H1 (cell line): Measurements from ENCODE around the gene TIA1. TPM values are rescaled to one million over a fixed set of nuclear protein-coding genes. Genes with fewer than 3 reads are reported as not detected.
A peak's percentile ranks its signal among the peaks of the same experiment; 100 is the strongest.

ENCODE experiments used
- BCL11A ChIP-seq, 2 experiments: IDR thresholded peaks; one replicate each; pipeline ENCODE4 v1.6.1; 2011; ENCODE audit warnings: low read depth in 2 of 2, low read length in 2 of 2, mild to moderate bottlenecking in 2 of 2
- CREB1 ChIP-seq: IDR thresholded peaks from 2 replicates; pipeline ENCODE4 v1.6.1; 2012; ENCODE audit warnings: inconsistent platforms
- E2F6 ChIP-seq: IDR thresholded peaks from 2 replicates; pipeline ENCODE4 v1.6.1; 2012; ENCODE audit warnings: inconsistent platforms
- NRF1 ChIP-seq: IDR thresholded peaks from 2 replicates; pipeline ENCODE4 v1.6.1; 2011; ENCODE audit warnings: mild to moderate bottlenecking, low read depth, low read length, improper control_type of control experiment
- PHF8 ChIP-seq: fragments of 200-600 bp; sonication (generic); conservative IDR thresholded peaks from 2 replicates; pipeline ENCODE4 v1.7.1; 2012; ENCODE audit warnings: low read depth, mild to moderate bottlenecking, inconsistent platforms, low read length, moderate library complexity
- RFX5 ChIP-seq: IDR thresholded peaks from 2 replicates; pipeline ENCODE4 v1.6.1; 2011; ENCODE audit warnings: low read depth, low read length, improper control_type of control experiment, borderline replicate concordance
- RXRA ChIP-seq: IDR thresholded peaks from 2 replicates; pipeline ENCODE4 v1.6.1; 2011; ENCODE audit warnings: low read depth, mild to moderate bottlenecking, low read length, moderate library complexity; ENCODE audit not compliant: insufficient read depth
- SIN3A ChIP-seq, 2 experiments: IDR thresholded peaks in 1 of 2; conservative IDR thresholded peaks in 1 of 2; 2 replicates each; pipeline ENCODE4 v1.6.1; 2011 to 2012; ENCODE audit warnings: low read length in 2 of 2, improper control_type of control experiment in 1 of 2, low read depth in 1 of 2, mild to moderate bottlenecking in 1 of 2
- TAF1 ChIP-seq: IDR thresholded peaks from 2 replicates; pipeline ENCODE4 v1.6.1; 2011; ENCODE audit warnings: mild to moderate bottlenecking, low read depth, low read length
- TBP ChIP-seq: IDR thresholded peaks from 2 replicates; pipeline ENCODE4 v1.6.1; 2011; ENCODE audit warnings: low read depth, low read length, improper control_type of control experiment
- polyA plus RNA-seq, 7 experiments: library from polyadenylated mRNA; depleted of rRNA in 3 of 7; stranded (reverse) in 5 of 7; unstranded in 2 of 7; fragments of >200 nt in 5 of 7; fragments of 200-250 nt in 2 of 7; gene quantifications; 1 replicate in 5 of 7; 2 replicates in 1 of 7; 4 replicates in 1 of 7; pipeline versions ENCODE4 v1.2.1 to v1.2.3, GENCODE V29; 2011 to 2013; ENCODE audit warnings: missing spikeins in 2 of 7, mixed read lengths in 2 of 7
- total RNA-seq: library from RNA; stranded (reverse); fragmentation: NEBNext Ultra II Directional; extraction: Animal tissue kit (Norgen Biotek cat#: 25700); gene quantifications from 2 replicates; pipeline ENCODE4 v1.2.1, GENCODE V29; 2021

Gene TIA1
- total and polyA plus RNA-seq, 2 of the 8 experiments (the other 6 are each of a cell fraction or from before 2014, with no cell fraction given) = 58.6 to 181 TPM

- TF ChIP-seq SIN3A (conservative IDR thresholded peaks at IDR 0.05 in 1 of 2, IDR thresholded peaks at IDR 0.05 in 1 of 2; ENCODE audit: low read depth in 1 of 2, low read length in 2 of 2) = peak in 1 of 2 experiments; percentile 71; a peak in 2 of 4 replicates
- TF ChIP-seq NRF1 = no peak
- no peak for TF ChIP-seq BCL11A (IDR thresholded peaks at IDR 0.05; ENCODE audit: low read depth in 2 of 2, low read length in 2 of 2)
- TF ChIP-seq RFX5 = no peak; the same call in 1 of the 2 replicates
- TF ChIP-seq E2F6 = peak; percentile 49; the same call in 1 of the 2 replicates
- TF ChIP-seq TAF1 = peak; percentile 91
- TF ChIP-seq RXRA = no peak
- TF ChIP-seq TBP = peak; percentile 65
- peak; percentile 95 for TF ChIP-seq PHF8
- peak; percentile 43 for TF ChIP-seq CREB1
Observed at GRCh38 chr2:70190418-70191243, 57.8 kb downstream of the TIA1 start, which contains the start of gene C2orf42 (continued).
